ENCODE results near the gene FOSL1.

DNA sequence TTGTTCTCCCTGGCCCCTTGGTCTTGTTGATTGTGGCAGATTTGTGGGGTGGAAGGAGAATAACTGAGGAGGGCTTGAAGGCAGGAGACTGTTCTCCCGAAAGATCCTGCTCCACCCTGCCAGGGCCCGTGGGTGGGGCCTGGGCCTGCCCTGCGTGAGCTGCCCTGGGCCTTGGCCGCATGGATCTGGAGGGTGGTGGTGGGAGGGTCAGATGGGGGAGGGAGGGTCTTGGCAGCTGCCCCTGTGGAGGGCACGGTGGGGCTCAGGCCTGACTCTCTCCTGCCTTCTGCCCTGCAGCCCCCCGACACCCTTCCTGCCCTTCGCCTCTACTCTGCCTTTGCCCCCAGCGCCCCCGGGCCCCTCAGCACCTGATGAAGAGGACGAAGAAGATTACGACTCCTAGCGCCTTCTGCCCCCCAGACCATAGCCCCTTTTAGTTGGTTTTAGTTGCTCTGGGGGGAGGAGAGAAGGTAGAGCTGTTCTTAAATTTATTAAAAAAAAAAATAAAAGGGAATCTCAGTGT lies 20.9 kb upstream of the FOSL1 start:
- TF ChIP-seq CTCF (IDR thresholded peaks at IDR 0.05), result no peak
- TF ChIP-seq POLR2A (IDR thresholded peaks at IDR 0.05; ENCODE audit: low read depth), result no peak
